Lower leg skin (tissue), 3 donors: ENCODE results near the gene ANKRD24.

Source experiments
- POLR2A ChIP-seq, 2 donors: fragments of 450-650 bp; IDR thresholded peaks; one replicate each; pipeline ENCODE4 v1.6.1; 2016 to 2017; ENCODE audit warnings: antibody characterized with exemption in 2 of 2, mild to moderate bottlenecking in 1 of 2, moderate library complexity in 1 of 2
- TF ChIP-seq, protein P1 (sequence below), 3 donors: fragments of 450-650 bp; IDR thresholded peaks; one replicate each; pipeline ENCODE4 v1.5.1; 2016; ENCODE audit warnings: antibody characterized with exemption in 3 of 3, mild to moderate bottlenecking in 3 of 3, moderate library complexity in 2 of 3

GRCh38 chr19:4256563-4256962 lies 74.1 kb downstream of the ANKRD24 start:
- TF ChIP-seq, protein P1, sequence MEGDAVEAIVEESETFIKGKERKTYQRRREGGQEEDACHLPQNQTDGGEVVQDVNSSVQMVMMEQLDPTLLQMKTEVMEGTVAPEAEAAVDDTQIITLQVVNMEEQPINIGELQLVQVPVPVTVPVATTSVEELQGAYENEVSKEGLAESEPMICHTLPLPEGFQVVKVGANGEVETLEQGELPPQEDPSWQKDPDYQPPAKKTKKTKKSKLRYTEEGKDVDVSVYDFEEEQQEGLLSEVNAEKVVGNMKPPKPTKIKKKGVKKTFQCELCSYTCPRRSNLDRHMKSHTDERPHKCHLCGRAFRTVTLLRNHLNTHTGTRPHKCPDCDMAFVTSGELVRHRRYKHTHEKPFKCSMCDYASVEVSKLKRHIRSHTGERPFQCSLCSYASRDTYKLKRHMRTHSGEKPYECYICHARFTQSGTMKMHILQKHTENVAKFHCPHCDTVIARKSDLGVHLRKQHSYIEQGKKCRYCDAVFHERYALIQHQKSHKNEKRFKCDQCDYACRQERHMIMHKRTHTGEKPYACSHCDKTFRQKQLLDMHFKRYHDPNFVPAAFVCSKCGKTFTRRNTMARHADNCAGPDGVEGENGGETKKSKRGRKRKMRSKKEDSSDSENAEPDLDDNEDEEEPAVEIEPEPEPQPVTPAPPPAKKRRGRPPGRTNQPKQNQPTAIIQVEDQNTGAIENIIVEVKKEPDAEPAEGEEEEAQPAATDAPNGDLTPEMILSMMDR (IDR thresholded peaks at IDR 0.05): no peak
- TF ChIP-seq POLR2A (IDR thresholded peaks at IDR 0.05): no peak
